NCI-H2081 (cell line): ENCODE results near the gene MCTP1.
A peak's percentile ranks its signal among the peaks of the same experiment; 100 is the strongest.

Source experiments
- DNase-seq, 2 experiments: peaks; one replicate each; lab custom pipeline; 2025; lab: John Stamatoyannopoulos, UW

MCTP1 gene

GRCh38 chr5:95114902-95115301, 170.0 kb downstream of the MCTP1 start:
- DNase-seq: no peak

- DNase-seq: no peak
Observed at GRCh38 chr5:95114305-95114704, 170.6 kb downstream of the MCTP1 start.

- no peak for DNase-seq
Observed at GRCh38 chr5:95113489-95113888, 171.4 kb downstream of the MCTP1 start.

- DNase-seq: no peak
Observed at GRCh38 chr5:95111141-95111540, 173.8 kb downstream of the MCTP1 start.

- DNase-seq: no peak
Observed at GRCh38 chr5:95110118-95110517, 174.8 kb downstream of the MCTP1 start.

- no peak for DNase-seq
Observed at GRCh38 chr5:95107138-95107537, 177.8 kb downstream of the MCTP1 start.

- DNase-seq: no peak
Observed at GRCh38 chr5:95105638-95106037, 179.3 kb downstream of the MCTP1 start.

GRCh38 chr5:95102687-95103086, 182.2 kb downstream of the MCTP1 start:
- no peak for DNase-seq

GRCh38 chr5:95102080-95102479, 182.8 kb downstream of the MCTP1 start:
- no peak for DNase-seq

GRCh38 chr5:95100551-95100950, 184.3 kb downstream of the MCTP1 start:
- no peak for DNase-seq

- DNase-seq: no peak
Observed at GRCh38 chr5:95098012-95098411, 186.9 kb downstream of the MCTP1 start.

- DNase-seq: no peak
Observed at GRCh38 chr5:95093211-95093610, 191.7 kb downstream of the MCTP1 start.

- no peak for DNase-seq
Observed at GRCh38 chr5:95090774-95091173, 194.1 kb downstream of the MCTP1 start.

- no peak for DNase-seq
Observed at GRCh38 chr5:95087816-95088317, 197.0 kb downstream of the MCTP1 start.

GRCh38 chr5:95086927-95087815, 197.7 kb downstream of the MCTP1 start:
- no peak for DNase-seq

- DNase-seq: no peak
Observed at GRCh38 chr5:95084757-95085156, 200.1 kb downstream of the MCTP1 start.

- no peak for DNase-seq
Observed at GRCh38 chr5:95083606-95084005, 201.3 kb downstream of the MCTP1 start.

- DNase-seq: no peak
Observed at GRCh38 chr5:95081982-95082381, 202.9 kb downstream of the MCTP1 start.

GRCh38 chr5:95081500-95081960, 203.4 kb downstream of the MCTP1 start:
- DNase-seq: peak in 1 of 2 experiments; percentile 10

GRCh38 chr5:95080441-95080840, 204.5 kb downstream of the MCTP1 start:
- no peak for DNase-seq

GRCh38 chr5:95080030-95080429, 204.9 kb downstream of the MCTP1 start:
- no peak for DNase-seq

- no peak for DNase-seq
Observed at GRCh38 chr5:95078868-95079267, 206.0 kb downstream of the MCTP1 start.

- no peak for DNase-seq
Observed at GRCh38 chr5:95076395-95077185, 208.3 kb downstream of the MCTP1 start.
